ENCODE measurements around the gene MAN1C1. TPM values are rescaled to one million over a fixed set of nuclear protein-coding genes. Genes with fewer than 3 reads are reported as not detected.

Gene MAN1C1
- total and polyA plus RNA-seq, 2 donors (not counting 1 experiment from before 2014, with no cell fraction given): 0.31 to 0.89 TPM

- no peaks in the 10 kb centered on the region for H3K27me3 Mint-ChIP-seq
- peak overlapping the region; percentile 19 for H2AFZ ChIP-seq (ENCODE audit: insufficient read depth, low read depth, low read length, poor library complexity, severe bottlenecking)
- H3K27ac ChIP-seq (ENCODE audit: low read length in 2 of 2): no peak overlapping the region
- ChIA-PET CTCF (interaction anchor here (0.7 to 1.0 kb wide), 2 partner anchors 91 to 225 kb away, joined by 3 read pairs; no protein-coding TSS in a partner anchor), POLR2A (no interaction called here)
- no peak overlapping the region for H3K4me3 Mint-ChIP-seq
- ATAC-seq (ENCODE audit: low read depth) (peak; percentile 64), DNase-seq (no peak)
- H3K4me2 ChIP-seq (replicated peaks; ENCODE audit: low read depth, low read length, poor library complexity, severe bottlenecking): peak overlapping the region; percentile 11
- peaks cover 0 to 2% (median 0%) of the 10 kb centered on the region in 4 experiments for H3K27me3 ChIP-seq (replicated peaks in 1 of 4; ENCODE audit: control extremely low read depth in 1 of 4, control insufficient read depth in 3 of 4, insufficient read depth in 4 of 4, low read length in 3 of 4)
- H3K9me3 Mint-ChIP-seq (ENCODE audit: insufficient read depth): no peaks in the 10 kb centered on the region
- TF ChIP-seq EZH2 (IDR thresholded peaks at IDR 0.05; ENCODE audit: borderline replicate concordance, insufficient read depth, low read depth, low read length, poor library complexity, severe bottlenecking) (no peak), CTCF (IDR thresholded peaks at IDR 0.05) (no peak)
- H3K79me2 ChIP-seq (ENCODE audit: control insufficient read depth, insufficient read depth, low read length): no peaks in the 10 kb centered on the region
- H4K20me1 ChIP-seq (ENCODE audit: control insufficient read depth, insufficient read depth, low read length, poor library complexity, severe bottlenecking): no peaks in the 10 kb centered on the region
- no peak overlapping the region for H3K27ac Mint-ChIP-seq
- no peak overlapping the region for H3K4me3 ChIP-seq (ENCODE audit: control extremely low read depth in 1 of 5, extremely low read depth in 1 of 5, insufficient read depth in 1 of 5, low read depth in 2 of 5, low read length in 4 of 5)
- no peaks in the 10 kb centered on the region for H3K36me3 ChIP-seq (replicated peaks in 1 of 2; ENCODE audit: control extremely low read depth in 1 of 2, control insufficient read depth in 1 of 2, extremely low read depth in 1 of 2, insufficient read depth in 2 of 2, low read length in 1 of 2)
- H3K9ac ChIP-seq (ENCODE audit: low read length): no peak overlapping the region
- peaks cover 0 to 4% of the 10 kb centered on the region in 2 donors for H3K4me1 ChIP-seq (ENCODE audit: control insufficient read depth in 2 of 2, insufficient read depth in 2 of 2, low read length in 2 of 2)
- 89% methylated on average over 6 of the region's 16 CpGs for WGBS (ENCODE audit: insufficient coverage)
- no peaks in the 10 kb centered on the region for H3K9me3 ChIP-seq (ENCODE audit: control extremely low read depth in 1 of 3, control insufficient read depth in 2 of 3, insufficient read depth in 1 of 3, low read length in 2 of 3)
- intact Hi-C loops (cut with micrococcal nuclease): no loop called here
- H3K4me1 Mint-ChIP-seq: peaks cover 9% of the 10 kb centered on the region
Observed at GRCh38 chr1:25711555-25712298, 95.1 kb downstream of the MAN1C1 start.

DNA sequence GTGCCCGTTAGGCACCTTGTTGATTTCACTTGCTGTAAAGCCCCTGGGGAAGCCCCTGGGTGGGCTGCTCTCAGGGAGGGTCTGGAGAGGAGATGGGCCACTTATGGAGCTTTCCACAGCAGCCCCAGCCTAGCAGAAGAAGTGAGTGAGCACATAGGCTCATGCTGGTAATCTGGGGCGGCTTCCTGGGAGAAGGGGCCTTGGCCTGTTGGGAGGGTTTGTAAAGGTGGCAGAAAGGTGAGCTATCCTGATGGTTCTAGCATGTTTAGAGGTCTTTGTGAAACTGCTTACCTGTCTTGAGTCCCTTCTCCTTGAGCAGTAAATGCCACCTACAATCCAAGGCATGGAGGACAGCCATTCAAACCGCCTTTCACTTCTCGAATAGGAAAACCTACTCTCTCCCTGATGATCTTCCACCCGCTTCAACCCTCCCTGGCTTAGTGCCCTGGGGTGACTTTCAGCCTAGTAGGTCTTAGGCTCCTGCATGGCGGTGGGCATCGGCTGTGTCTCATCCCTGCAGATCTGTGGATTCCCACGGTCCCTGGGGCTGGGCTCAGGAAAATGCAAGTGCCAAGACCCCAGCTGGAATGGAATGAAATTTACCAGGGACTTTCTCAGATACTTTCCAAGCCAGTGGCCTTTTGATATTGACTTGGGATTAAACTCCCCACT is 95.8 kb downstream of the MAN1C1 start:
- no peaks in the 10 kb centered on the region for H3K9me3 Mint-ChIP-seq (ENCODE audit: insufficient read depth)

More for the DNA sequence above, 95.8 kb downstream of the MAN1C1 start:
- H3K27ac Mint-ChIP-seq: no peak overlapping the region
- Histone ChIP-seq H4K20me1 (ENCODE audit: control insufficient read depth, insufficient read depth, low read length, poor library complexity, severe bottlenecking) (no peaks in the 10 kb centered on the region), H2AFZ (ENCODE audit: insufficient read depth, low read depth, low read length, poor library complexity, severe bottlenecking) (no peak overlapping the region), H3K4me2 (replicated peaks; ENCODE audit: low read depth, low read length, poor library complexity, severe bottlenecking) (no peak overlapping the region), H3K27me3 (replicated peaks in 1 of 4; ENCODE audit: control extremely low read depth in 1 of 4, control insufficient read depth in 3 of 4, insufficient read depth in 4 of 4, low read length in 3 of 4) (peaks cover 0 to under 1% (median 0%) of the 10 kb centered on the region in 4 experiments), H3K4me3 (ENCODE audit: control extremely low read depth in 1 of 5, extremely low read depth in 1 of 5, insufficient read depth in 1 of 5, low read depth in 2 of 5, low read length in 4 of 5) (no peak overlapping the region), H3K79me2 (ENCODE audit: control insufficient read depth, insufficient read depth, low read length) (no peaks in the 10 kb centered on the region), H3K9ac (ENCODE audit: low read length) (no peak overlapping the region), H3K27ac (ENCODE audit: low read length in 2 of 2) (no peak overlapping the region), H3K9me3 (ENCODE audit: control extremely low read depth in 1 of 3, control insufficient read depth in 2 of 3, insufficient read depth in 1 of 3, low read length in 2 of 3) (no peaks in the 10 kb centered on the region), H3K4me1 (ENCODE audit: control insufficient read depth in 2 of 2, insufficient read depth in 2 of 2, low read length in 2 of 2) (peaks cover 0 to 4% of the 10 kb centered on the region in 2 donors), H3K36me3 (replicated peaks in 1 of 2; ENCODE audit: control extremely low read depth in 1 of 2, control insufficient read depth in 1 of 2, extremely low read depth in 1 of 2, insufficient read depth in 2 of 2, low read length in 1 of 2) (no peaks in the 10 kb centered on the region)
- DNase-seq: no peak
- no peak for TF ChIP-seq CTCF (IDR thresholded peaks at IDR 0.05)
- peaks cover 9% of the 10 kb centered on the region for H3K4me1 Mint-ChIP-seq
- no peaks in the 10 kb centered on the region for H3K27me3 Mint-ChIP-seq
- ATAC-seq (ENCODE audit: low read depth): no peak
- ChIA-PET CTCF (interaction anchor here (0.7 to 1.0 kb wide), 2 partner anchors 92 to 225 kb away, joined by 3 read pairs; no protein-coding TSS in a partner anchor), POLR2A (no interaction called here)
- intact Hi-C loops (cut with micrococcal nuclease): no loop called here
- H3K4me3 Mint-ChIP-seq: no peak overlapping the region
- 94% methylated on average over 7 of the region's 8 CpGs for WGBS (ENCODE audit: insufficient coverage)
